VCaP (cell line): ENCODE data around the gene LGALS1.

Source experiments
- H3K27ac ChIP-seq: fragments of 450-650 bp; 2 replicates; pipeline ENCODE4 v1.5.1; 2017
- CTCF ChIP-seq: fragments of 450-650 bp; conservative IDR thresholded peaks from 2 replicates; pipeline ENCODE4 v1.5.1; 2017; ENCODE audit warnings: mild to moderate bottlenecking, moderate library complexity

Gene LGALS1

GRCh38 chr22:37677493-37677974 is 2.1 kb downstream of the LGALS1 start:
- no peak for TF ChIP-seq CTCF
- H3K27ac ChIP-seq, result no peak overlapping the region

- no peak overlapping the region for H3K27ac ChIP-seq
Measured at GRCh38 chr22:37678372-37678771, 2.9 kb downstream of the LGALS1 start.

GRCh38 chr22:37679670-37680069 is 4.2 kb downstream of the LGALS1 start:
- H3K27ac ChIP-seq, result no peak overlapping the region
- TF ChIP-seq CTCF, result no peak

More at GRCh38 chr22:37678372-37678771, 2.9 kb downstream of the LGALS1 start:
- no peak for TF ChIP-seq CTCF

GRCh38 chr22:37680191-37680851 is 4.9 kb downstream of the LGALS1 start:
- no peak for TF ChIP-seq CTCF
- H3K27ac ChIP-seq, result no peak overlapping the region

GRCh38 chr22:37681001-37681424 is 5.6 kb downstream of the LGALS1 start:
- TF ChIP-seq CTCF, result no peak
- H3K27ac ChIP-seq, result no peak overlapping the region

GRCh38 chr22:37681556-37682049 is 6.2 kb downstream of the LGALS1 start:
- no peak overlapping the region for H3K27ac ChIP-seq
- peak; percentile 83 for TF ChIP-seq CTCF

- H3K27ac ChIP-seq, result no peak overlapping the region; the same call in 1 of the 2 replicates
- no peak for TF ChIP-seq CTCF
Measured at GRCh38 chr22:37684803-37685615, 9.6 kb downstream of the LGALS1 start.
